ENCODE results near the gene WWC1.
A peak's percentile ranks its signal among the peaks of the same experiment; 100 is the strongest.

WWC1 gene

GRCh38 chr5:168270476-168270875, 21.0 kb upstream of the WWC1 start:
- Histone ChIP-seq H3K9me3 (ENCODE audit: insufficient read depth, low read depth, low read length) (no peaks in the 10 kb centered on the region), H2BK5ac (ENCODE audit: low read depth, low read length, poor library complexity) (no peak overlapping the region), H3K4ac (ENCODE audit: low read depth, low read length) (no peak overlapping the region), H2BK12ac (ENCODE audit: low read length) (no peak overlapping the region), H3K36me3 (ENCODE audit: control insufficient read depth in 1 of 2, insufficient read depth in 2 of 2, low read length in 2 of 2) (no peaks in the 10 kb centered on the region), H3K14ac (ENCODE audit: low read length) (no peak overlapping the region), H3K27me3 (ENCODE audit: insufficient read depth, low read length) (no peaks in the 10 kb centered on the region), H3K4me3 (ENCODE audit: low read depth, low read length) (no peak overlapping the region), H3K9ac (ENCODE audit: low read length) (no peak overlapping the region), H2AK5ac (ENCODE audit: low read length) (no peak overlapping the region), H3K79me2 (ENCODE audit: control insufficient read depth, insufficient read depth, low read length, poor library complexity) (no peaks in the 10 kb centered on the region), H4K91ac (ENCODE audit: low read depth, low read length) (no peak overlapping the region), H3K4me2 (ENCODE audit: low read length) (no peak overlapping the region), H4K12ac (ENCODE audit: low read depth, low read length) (no peak overlapping the region), H4K8ac (ENCODE audit: low read depth, low read length) (no peak overlapping the region), H3K18ac (ENCODE audit: low read length) (no peak overlapping the region), H2AFZ (ENCODE audit: insufficient read depth, low read length, poor library complexity) (no peak overlapping the region), H3K23ac (ENCODE audit: low read length) (no peak overlapping the region), H3K4me1 (ENCODE audit: control insufficient read depth in 1 of 2, insufficient read depth in 2 of 2, low read length in 2 of 2) (peaks cover 10 to 13% of the 10 kb centered on the region in 2 experiments), H3K79me1 (ENCODE audit: low read length) (peaks cover 7% of the 10 kb centered on the region), H2BK120ac (ENCODE audit: insufficient read depth, low read length, poor library complexity) (no peak overlapping the region), H3K27ac (ENCODE audit: low read depth, low read length) (peak overlapping the region; percentile 59)
- DNase-seq = peak; percentile 92 to 94
- WGBS (ENCODE audit: extremely low coverage, insufficient coverage, insufficient read length) = no CpG with 5 or more reads among the region's 3 CpGs

GRCh38 chr5:168273056-168273980, 18.1 kb upstream of the WWC1 start:
- no peak overlapping the region for H4K91ac ChIP-seq (ENCODE audit: low read depth, low read length)
- no peak overlapping the region for H2AK5ac ChIP-seq (ENCODE audit: low read length)
- H2BK12ac ChIP-seq (ENCODE audit: low read length) = no peak overlapping the region
- H3K36me3 ChIP-seq (ENCODE audit: control insufficient read depth in 1 of 2, insufficient read depth in 2 of 2, low read length in 2 of 2) = no peaks in the 10 kb centered on the region
- H3K79me1 ChIP-seq (ENCODE audit: low read length) = peaks cover 7% of the 10 kb centered on the region
- no peak overlapping the region for H3K27ac ChIP-seq (ENCODE audit: low read depth, low read length)
- WGBS (ENCODE audit: extremely low coverage, insufficient coverage, insufficient read length) = no CpG with 5 or more reads among the region's 3 CpGs
- no peaks in the 10 kb centered on the region for H3K9me3 ChIP-seq (ENCODE audit: insufficient read depth, low read depth, low read length)
- H3K9ac ChIP-seq (ENCODE audit: low read length) = no peak overlapping the region
- H3K27me3 ChIP-seq (ENCODE audit: insufficient read depth, low read length) = no peaks in the 10 kb centered on the region
- no peaks in the 10 kb centered on the region for H3K79me2 ChIP-seq (ENCODE audit: control insufficient read depth, insufficient read depth, low read length, poor library complexity)
- no peak for DNase-seq
- H2BK120ac ChIP-seq (ENCODE audit: insufficient read depth, low read length, poor library complexity) = no peak overlapping the region
- H4K12ac ChIP-seq (ENCODE audit: low read depth, low read length) = no peak overlapping the region
- H3K23ac ChIP-seq (ENCODE audit: low read length) = no peak overlapping the region
- H3K14ac ChIP-seq (ENCODE audit: low read length) = no peak overlapping the region
- H2BK5ac ChIP-seq (ENCODE audit: low read depth, low read length, poor library complexity) = no peak overlapping the region
- H3K4me2 ChIP-seq (ENCODE audit: low read length) = no peak overlapping the region
- no peak overlapping the region for H3K4ac ChIP-seq (ENCODE audit: low read depth, low read length)
- H3K18ac ChIP-seq (ENCODE audit: low read length) = no peak overlapping the region
- no peak overlapping the region for H3K4me3 ChIP-seq (ENCODE audit: low read depth, low read length)
- H2AFZ ChIP-seq (ENCODE audit: insufficient read depth, low read length, poor library complexity) = no peak overlapping the region
- no peak overlapping the region for H4K8ac ChIP-seq (ENCODE audit: low read depth, low read length)
- peaks cover 10 to 13% of the 10 kb centered on the region in 2 experiments for H3K4me1 ChIP-seq (ENCODE audit: control insufficient read depth in 1 of 2, insufficient read depth in 2 of 2, low read length in 2 of 2)

- Histone ChIP-seq H3K36me3 (ENCODE audit: control insufficient read depth in 1 of 2, insufficient read depth in 2 of 2, low read length in 2 of 2) (no peaks in the 10 kb centered on the region), H2BK5ac (ENCODE audit: low read depth, low read length, poor library complexity) (no peak overlapping the region), H3K27ac (ENCODE audit: low read depth, low read length) (no peak overlapping the region), H4K91ac (ENCODE audit: low read depth, low read length) (peak overlapping the region; percentile 48), H3K79me2 (ENCODE audit: control insufficient read depth, insufficient read depth, low read length, poor library complexity) (no peaks in the 10 kb centered on the region), H2AFZ (ENCODE audit: insufficient read depth, low read length, poor library complexity) (no peak overlapping the region), H2BK12ac (ENCODE audit: low read length) (no peak overlapping the region), H3K79me1 (ENCODE audit: low read length) (peaks cover 7% of the 10 kb centered on the region), H3K9ac (ENCODE audit: low read length) (no peak overlapping the region), H3K4me3 (ENCODE audit: low read depth, low read length) (no peak overlapping the region), H3K4me1 (ENCODE audit: control insufficient read depth in 1 of 2, insufficient read depth in 2 of 2, low read length in 2 of 2) (peaks cover 10 to 13% of the 10 kb centered on the region in 2 experiments), H3K27me3 (ENCODE audit: insufficient read depth, low read length) (no peaks in the 10 kb centered on the region), H3K4me2 (ENCODE audit: low read length) (no peak overlapping the region), H3K4ac (ENCODE audit: low read depth, low read length) (no peak overlapping the region), H3K23ac (ENCODE audit: low read length) (no peak overlapping the region), H2AK5ac (ENCODE audit: low read length) (no peak overlapping the region), H3K14ac (ENCODE audit: low read length) (peak overlapping the region; percentile 16), H3K18ac (ENCODE audit: low read length) (no peak overlapping the region), H4K8ac (ENCODE audit: low read depth, low read length) (no peak overlapping the region), H4K12ac (ENCODE audit: low read depth, low read length) (no peak overlapping the region), H3K9me3 (ENCODE audit: insufficient read depth, low read depth, low read length) (no peaks in the 10 kb centered on the region), H2BK120ac (ENCODE audit: insufficient read depth, low read length, poor library complexity) (no peak overlapping the region)
- no peak for DNase-seq
- no CpG with 5 or more reads among the region's 1 CpG for WGBS (ENCODE audit: extremely low coverage, insufficient coverage, insufficient read length)
Observed at GRCh38 chr5:168274406-168274805, 17.0 kb upstream of the WWC1 start.

- Histone ChIP-seq H3K18ac (ENCODE audit: low read length) (no peak overlapping the region), H3K27ac (ENCODE audit: low read depth, low read length) (no peak overlapping the region), H2AFZ (ENCODE audit: insufficient read depth, low read length, poor library complexity) (no peak overlapping the region), H3K9me3 (ENCODE audit: insufficient read depth, low read depth, low read length) (no peaks in the 10 kb centered on the region), H2BK120ac (ENCODE audit: insufficient read depth, low read length, poor library complexity) (no peak overlapping the region), H3K36me3 (ENCODE audit: control insufficient read depth in 1 of 2, insufficient read depth in 2 of 2, low read length in 2 of 2) (no peaks in the 10 kb centered on the region), H3K27me3 (ENCODE audit: insufficient read depth, low read length) (no peaks in the 10 kb centered on the region), H3K4me2 (ENCODE audit: low read length) (no peak overlapping the region), H2AK5ac (ENCODE audit: low read length) (no peak overlapping the region), H4K91ac (ENCODE audit: low read depth, low read length) (peak overlapping the region; percentile 28), H3K4ac (ENCODE audit: low read depth, low read length) (no peak overlapping the region), H4K12ac (ENCODE audit: low read depth, low read length) (no peak overlapping the region), H2BK5ac (ENCODE audit: low read depth, low read length, poor library complexity) (no peak overlapping the region), H3K79me1 (ENCODE audit: low read length) (peaks cover 4% of the 10 kb centered on the region), H2BK12ac (ENCODE audit: low read length) (no peak overlapping the region), H3K9ac (ENCODE audit: low read length) (no peak overlapping the region), H3K14ac (ENCODE audit: low read length) (no peak overlapping the region), H4K8ac (ENCODE audit: low read depth, low read length) (no peak overlapping the region), H3K23ac (ENCODE audit: low read length) (no peak overlapping the region), H3K79me2 (ENCODE audit: control insufficient read depth, insufficient read depth, low read length, poor library complexity) (no peaks in the 10 kb centered on the region), H3K4me3 (ENCODE audit: low read depth, low read length) (no peak overlapping the region), H3K4me1 (ENCODE audit: control insufficient read depth in 1 of 2, insufficient read depth in 2 of 2, low read length in 2 of 2) (peaks cover under 1 to 2% of the 10 kb centered on the region in 2 experiments)
- WGBS (ENCODE audit: extremely low coverage, insufficient coverage, insufficient read length) = no CpG with 5 or more reads among the region's 5 CpGs
- DNase-seq = no peak
Observed at GRCh38 chr5:168275940-168276339, 15.5 kb upstream of the WWC1 start.

Data from trophoblast cell (in vitro differentiated cells and primary cell).